SK-N-MC (cell line): ENCODE measurements around the gene CRACR2A.

Experiments used
- EZH2 ChIP-seq: fragments of 200-600 bp; sonication (generic); IDR thresholded peaks from one replicate; pipeline ENCODE4 v1.6.1; 2017; ENCODE audit warnings: antibody characterized with exemption
- POLR2AphosphoS5 ChIP-seq: IDR thresholded peaks from 2 replicates; pipeline ENCODE4 v1.6.1; 2012; ENCODE audit warnings: mild to moderate bottlenecking, low read depth, low read length, borderline replicate concordance

DNA sequence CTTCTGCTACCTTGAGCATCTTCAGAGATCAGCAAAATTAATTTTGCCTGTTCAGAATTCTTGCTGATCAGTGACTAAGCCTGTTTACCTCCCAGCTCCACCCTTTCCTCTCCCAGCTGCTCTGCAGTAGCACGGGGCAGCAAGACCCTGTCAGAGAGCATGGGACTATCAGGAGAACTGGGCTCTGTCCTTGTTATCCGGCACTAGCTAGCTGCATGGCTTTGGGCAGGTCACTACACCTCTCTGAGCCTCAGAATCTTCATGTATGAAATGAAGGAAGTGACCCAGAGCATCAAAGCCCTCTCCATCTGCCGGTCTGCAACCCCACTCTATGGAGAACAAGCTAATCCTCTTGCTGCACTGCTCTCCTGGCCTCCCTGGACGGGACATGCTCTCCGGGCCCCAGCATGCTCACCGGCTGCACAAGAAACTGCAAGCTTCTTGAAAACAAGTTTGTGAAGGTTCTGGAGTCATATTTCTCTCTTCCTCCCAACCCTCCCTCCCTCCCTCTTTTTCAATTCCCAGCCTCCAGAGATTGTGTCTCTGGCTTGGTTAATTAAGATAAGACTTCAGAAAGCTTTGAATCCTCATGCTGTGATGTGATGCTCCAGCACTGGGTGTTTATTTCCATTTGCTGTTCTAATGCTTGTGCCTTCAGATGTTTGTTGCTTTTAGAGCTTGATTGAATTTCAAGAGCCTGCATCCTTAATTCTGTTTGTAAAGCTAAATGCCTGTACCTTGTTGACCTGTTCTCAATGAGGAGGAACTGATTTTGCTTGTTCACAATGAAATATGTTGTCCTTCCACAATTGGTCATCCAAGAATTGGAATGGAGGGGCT, 101.1 kb downstream of the CRACR2A start:
- TF ChIP-seq EZH2 (no peak), POLR2AphosphoS5 (no peak)
